HCT116 (cell line): ENCODE measurements around the gene FRMD4A. TPM values are rescaled to one million over a fixed set of nuclear protein-coding genes. Genes with fewer than 3 reads are reported as not detected.

Source experiments
- ATAC-seq: fragments of 200-7000 bp; cut with Tn5 transposase; 2 replicates; pipeline ENCODE4 v1.9.1; 2020; ENCODE audit warnings: mild to moderate bottlenecking, moderate library complexity
- BruUV-seq: library from RNA; stranded (reverse); fragments of 400-500 nt; replicated peaks from 2 replicates; lab custom pipeline; 2021; lab: Mats Ljungman, UMichigan
- CTCF ChIA-PET: fragments of 300-600 bp; sonication (Branson Sonifier 250); formaldehyde crosslinking; loops from one replicate; lab custom pipeline; 2021; ENCODE audit warnings: antibody characterized with exemption; lab: Charles Lee
- POLR2A ChIA-PET: fragments of 300-600, 350-600 bp; sonication (Branson Sonifier 250); formaldehyde crosslinking; loops from one replicate; lab custom pipeline; 2021; ENCODE audit warnings: antibody characterized with exemption; lab: Charles Lee
- RAD21 ChIA-PET, 2 experiments: fragments of 300-600 bp; sonication (Branson Sonifier 250); formaldehyde crosslinking; loops; one replicate each; lab custom pipeline; 2023; ENCODE audit warnings: low total read pairs in 2 of 2; ENCODE audit not compliant: uncharacterized antibody in 2 of 2, unreplicated experiment in 2 of 2, low non-redundant PET in 1 of 2; lab: Charles Lee
- DNase-seq: peaks from one replicate; pipeline ENCODE4 v3.0.0-alpha.2; 2010; ENCODE audit warnings: low read depth, low spot score
- H2AFZ ChIP-seq: fragments of 200-600 bp; shearing (Covaris generic), sonication (generic); 2 replicates; pipeline ENCODE4 v1.6.1; 2017; ENCODE audit warnings: low read depth, mixed run types, mixed read lengths, antibody characterized with exemption, low read length; ENCODE audit not compliant: poor library complexity, severe bottlenecking
- H3K27ac ChIP-seq: 2 replicates; pipeline ENCODE4 v1.5.1; 2012; ENCODE audit warnings: low read depth, low read length
- H3K27me3 ChIP-seq: fragments of 200-600 bp; sonication (generic); 2 replicates; pipeline ENCODE4 v1.6.1; 2016; ENCODE audit warnings: mixed run types, low read length, mixed read lengths; ENCODE audit not compliant: insufficient read depth
- H3K36me3 ChIP-seq, 2 experiments: fragments of 200-500 bp in 1 of 2; fragments of 200-600 bp in 1 of 2; sonication (Bioruptor generic) in 1 of 2; sonication (generic) in 1 of 2; 2 replicates each; pipeline versions ENCODE4 v1.5.1 to v1.6.1; 2014 to 2016; ENCODE audit warnings: low read length in 2 of 2, inconsistent platforms in 1 of 2, mixed read lengths in 1 of 2, mixed run types in 1 of 2; ENCODE audit not compliant: insufficient read depth in 2 of 2, control insufficient read depth in 1 of 2
- H3K4me1 ChIP-seq, 2 experiments: fragments of 200-600 bp in 1 of 2; sonication (generic) in 1 of 2; 2 replicates each; pipeline versions ENCODE4 v1.5.1 to v1.6.1; 2012 to 2017; ENCODE audit warnings: low read length in 2 of 2, inconsistent platforms in 1 of 2, mild to moderate bottlenecking in 1 of 2, mixed read lengths in 1 of 2, mixed run types in 1 of 2, moderate library complexity in 1 of 2; ENCODE audit not compliant: insufficient read depth in 2 of 2, control insufficient read depth in 1 of 2
- H3K4me2 ChIP-seq: fragments of 200-600 bp; sonication (generic); 2 replicates; pipeline ENCODE4 v1.6.1; 2017; ENCODE audit warnings: mixed run types, low read length, mixed read lengths
- H3K4me3 ChIP-seq, 2 experiments: fragments of 200-600 bp in 1 of 2; sonication (generic) in 1 of 2; replicated peaks in 1 of 2; 2 replicates each; pipeline ENCODE4 v1.5.1; 2011 to 2016; ENCODE audit warnings: low read length in 2 of 2, control low read depth in 1 of 2, low read depth in 1 of 2, mild to moderate bottlenecking in 1 of 2, mixed read lengths in 1 of 2, mixed run types in 1 of 2
- H3K79me2 ChIP-seq: fragments of 200-600 bp; sonication (generic); 2 replicates; pipeline ENCODE4 v1.6.1; 2017; ENCODE audit warnings: mild to moderate bottlenecking, mixed run types, low read length, moderate library complexity, mixed read lengths; ENCODE audit not compliant: insufficient read depth
- H3K9ac ChIP-seq: fragments of 200-600 bp; sonication (generic); 2 replicates; pipeline ENCODE4 v1.6.1; 2016; ENCODE audit warnings: low read length, mixed read lengths
- H3K9me2 ChIP-seq: fragments of 200-600 bp; sonication (generic), shearing (Covaris generic); 2 replicates; pipeline ENCODE4 v1.6.1; 2017; ENCODE audit warnings: mixed run types, mild to moderate bottlenecking, moderate library complexity; ENCODE audit not compliant: insufficient read depth
- H3K9me3 ChIP-seq, 2 experiments: fragments of 200-500 bp in 1 of 2; fragments of 200-600 bp in 1 of 2; sonication (Bioruptor generic) in 1 of 2; sonication (generic) in 1 of 2; 2 replicates each; pipeline ENCODE4 v1.6.1; 2014 to 2017; ENCODE audit warnings: low read length in 2 of 2, mixed read lengths in 2 of 2, inconsistent platforms in 1 of 2, low read depth in 1 of 2, mild to moderate bottlenecking in 1 of 2, mixed run types in 1 of 2, moderate library complexity in 1 of 2; ENCODE audit not compliant: control insufficient read depth in 1 of 2, insufficient read depth in 1 of 2
- H4K20me1 ChIP-seq: fragments of 200-600 bp; sonication (generic), shearing (Covaris generic); 2 replicates; pipeline ENCODE4 v1.6.1; 2017; ENCODE audit warnings: mixed run types, mild to moderate bottlenecking, moderate library complexity; ENCODE audit not compliant: insufficient read depth
- CBX3 ChIP-seq: IDR thresholded peaks from 2 replicates; pipeline ENCODE4 v1.6.1; 2012; ENCODE audit warnings: low read depth
- CTCF ChIP-seq, 3 experiments: fragments of 200-600 bp in 1 of 3; sonication (generic) in 1 of 3; IDR thresholded peaks in 2 of 3; conservative IDR thresholded peaks in 1 of 3; 2 replicates each; pipeline ENCODE4 v1.5.1; 2012 to 2017; ENCODE audit warnings: low read depth in 2 of 3, low read length in 2 of 3, antibody characterized with exemption in 1 of 3, borderline replicate concordance in 1 of 3, control low read depth in 1 of 3, mild to moderate bottlenecking in 1 of 3, mixed read lengths in 1 of 3, mixed run types in 1 of 3, moderate library complexity in 1 of 3; ENCODE audit not compliant: insufficient read depth in 1 of 3
- EGR1 ChIP-seq: IDR thresholded peaks from 2 replicates; pipeline ENCODE4 v1.6.1; 2012; ENCODE audit warnings: low read depth
- POLR2AphosphoS5 ChIP-seq: IDR thresholded peaks from 2 replicates; pipeline ENCODE4 v1.6.1; 2011; ENCODE audit warnings: mild to moderate bottlenecking, low read depth, low read length, moderate library complexity
- REST ChIP-seq: IDR thresholded peaks from 2 replicates; pipeline ENCODE4 v1.6.1; 2012; ENCODE audit warnings: low read depth
- SRF ChIP-seq: IDR thresholded peaks from 2 replicates; pipeline ENCODE4 v1.6.1; 2012; ENCODE audit warnings: low read depth
- ZFX ChIP-seq: fragments of 450-650 bp; IDR thresholded peaks from 2 replicates; pipeline ENCODE4 v1.6.1; 2017
- intact Hi-C: fragments of 100-400 bp; cut with micrococcal nuclease; formaldehyde crosslinking; loops from 2 replicates; pipeline ENCODE4 v1.10.0; 2022
- total RNA-seq: library from RNA; stranded (reverse); gene quantifications from one replicate; pipeline ENCODE4 v1.2.1, GENCODE V29; 2021; ENCODE audit not compliant: unreplicated experiment

The FRMD4A gene
- total RNA-seq, 1 experiment from 2014 or later = 0.20 TPM

DNA sequence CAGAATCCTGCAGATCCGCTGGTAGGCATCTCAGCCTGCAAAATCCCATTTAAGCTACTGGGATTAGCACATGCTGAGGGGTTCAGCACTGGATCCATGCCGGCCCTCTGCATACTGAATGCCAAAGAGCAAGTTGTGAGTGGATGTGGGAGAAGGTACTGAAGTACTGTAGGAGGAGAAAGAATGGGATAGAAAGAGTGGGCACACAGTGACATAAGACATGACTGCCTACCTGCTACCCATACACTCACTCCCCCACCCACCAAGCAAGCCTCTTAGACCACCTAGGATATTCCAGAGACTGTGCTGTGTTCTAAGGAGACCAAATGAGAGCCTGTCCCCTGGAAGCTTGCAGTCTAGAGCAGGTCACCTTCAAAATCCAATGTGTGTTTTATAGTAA is 215.9 kb downstream of the FRMD4A start:
- no peak for TF ChIP-seq SRF
- no peak for TF ChIP-seq EGR1
- no peak for TF ChIP-seq CTCF (IDR thresholded peaks at IDR 0.05 in 2 of 3, conservative IDR thresholded peaks at IDR 0.05 in 1 of 3; ENCODE audit: borderline replicate concordance in 1 of 3, insufficient read depth in 1 of 3, low read depth in 2 of 3, low read length in 2 of 3)
- no peak for TF ChIP-seq POLR2AphosphoS5
- no peak for TF ChIP-seq REST
- no peak for TF ChIP-seq ZFX
- TF ChIP-seq CBX3 = no peak
- TF ChIP-seq, all 23 proteins: peak for 0
- CTCF ChIA-PET = no interaction called here
- intact Hi-C loops = no loop called here

More for the DNA sequence above, 215.9 kb downstream of the FRMD4A start:
- Histone ChIP-seq H3K9ac (no peak overlapping the region), H3K4me1 (no peaks in the 10 kb centered on the region), H3K9me3 (no peaks in the 10 kb centered on the region), H2AFZ (no peak overlapping the region), H3K9me2 (no peaks in the 10 kb centered on the region), H3K27ac (no peak overlapping the region), H3K27me3 (peaks cover 13% of the 10 kb centered on the region), H3K79me2 (no peaks in the 10 kb centered on the region), H4K20me1 (no peaks in the 10 kb centered on the region), H3K36me3 (no peaks in the 10 kb centered on the region), H3K4me2 (no peak overlapping the region), H3K4me3 (no peak overlapping the region)
- no peak for ATAC-seq
- POLR2A ChIA-PET = no interaction called here
- DNase-seq = no peak
- BruUV-seq = no TSS peak
- RAD21 ChIA-PET = no interaction called here
